Astrocyte (in vitro differentiated cells and primary cell): ENCODE measurements around the gene METAP1D.

ENCODE experiments used
- EZH2 ChIP-seq: IDR thresholded peaks from 2 replicates; pipeline ENCODE4 v1.6.1; 2012; ENCODE audit warnings: mild to moderate bottlenecking, low read length, inconsistent platforms; ENCODE audit not compliant: insufficient read depth
- TF ChIP-seq, protein P1 (sequence below): IDR thresholded peaks from 2 replicates; pipeline ENCODE4 v1.5.1; 2011; ENCODE audit warnings: low read depth, mild to moderate bottlenecking, inconsistent platforms, low read length, moderate library complexity; ENCODE audit not compliant: insufficient read depth

DNA sequence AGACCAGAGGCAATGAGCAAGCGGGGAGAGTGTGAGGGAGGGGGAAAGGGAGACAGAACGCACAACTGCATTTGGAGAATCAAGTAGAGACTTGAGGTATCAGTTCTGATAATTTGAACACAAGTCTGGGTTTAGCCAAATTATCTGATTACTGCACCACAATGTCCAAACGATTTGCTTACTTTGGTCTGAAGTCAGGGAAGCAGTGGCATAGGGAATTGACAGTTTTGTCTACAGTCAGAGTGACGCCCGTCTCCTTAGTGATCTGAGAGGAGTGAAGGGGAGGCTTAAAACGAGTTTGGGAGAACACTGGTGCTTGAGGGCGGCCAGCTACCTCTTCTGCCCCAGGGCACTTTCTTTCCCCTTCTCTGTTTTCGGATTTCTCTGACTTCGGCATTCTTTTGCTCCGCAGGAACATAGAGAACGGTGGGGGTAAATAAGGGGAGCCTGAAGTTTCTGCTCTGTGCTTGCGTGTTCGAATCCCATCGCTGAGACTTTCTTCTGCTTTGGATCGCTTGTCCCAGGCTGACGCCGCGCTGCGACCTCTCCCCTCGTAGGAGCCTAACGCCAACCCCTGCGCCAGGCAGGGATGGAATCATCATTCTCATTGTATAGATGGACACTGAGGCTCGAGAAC, 105.8 kb downstream of the METAP1D start:
- TF ChIP-seq, protein P1, sequence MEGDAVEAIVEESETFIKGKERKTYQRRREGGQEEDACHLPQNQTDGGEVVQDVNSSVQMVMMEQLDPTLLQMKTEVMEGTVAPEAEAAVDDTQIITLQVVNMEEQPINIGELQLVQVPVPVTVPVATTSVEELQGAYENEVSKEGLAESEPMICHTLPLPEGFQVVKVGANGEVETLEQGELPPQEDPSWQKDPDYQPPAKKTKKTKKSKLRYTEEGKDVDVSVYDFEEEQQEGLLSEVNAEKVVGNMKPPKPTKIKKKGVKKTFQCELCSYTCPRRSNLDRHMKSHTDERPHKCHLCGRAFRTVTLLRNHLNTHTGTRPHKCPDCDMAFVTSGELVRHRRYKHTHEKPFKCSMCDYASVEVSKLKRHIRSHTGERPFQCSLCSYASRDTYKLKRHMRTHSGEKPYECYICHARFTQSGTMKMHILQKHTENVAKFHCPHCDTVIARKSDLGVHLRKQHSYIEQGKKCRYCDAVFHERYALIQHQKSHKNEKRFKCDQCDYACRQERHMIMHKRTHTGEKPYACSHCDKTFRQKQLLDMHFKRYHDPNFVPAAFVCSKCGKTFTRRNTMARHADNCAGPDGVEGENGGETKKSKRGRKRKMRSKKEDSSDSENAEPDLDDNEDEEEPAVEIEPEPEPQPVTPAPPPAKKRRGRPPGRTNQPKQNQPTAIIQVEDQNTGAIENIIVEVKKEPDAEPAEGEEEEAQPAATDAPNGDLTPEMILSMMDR, result no peak
- TF ChIP-seq EZH2, result peak; percentile 63
